ENCODE data around the gene ERV3-1.
"Not testable (repeated sequence)": the region's sequence is repeated elsewhere in the genome, so short reads cannot be mapped to it uniquely, and the experiment has no call there.

Gene ERV3-1

GRCh38 chr7:65037740-65038688, 31.5 kb upstream of the ERV3-1 start:
- Histone ChIP-seq H4K91ac (ENCODE audit: low read length) (peak overlapping the region; percentile 50), H3K4me3 (ENCODE audit: insufficient read depth in 1 of 2, low read depth in 1 of 2, low read length in 2 of 2) (peak overlapping the region; percentile 78 to 80), H3K4me2 (ENCODE audit: low read length, poor library complexity, severe bottlenecking) (peak overlapping the region; percentile 50), H2AFZ (ENCODE audit: low read depth, low read length) (peak overlapping the region; percentile 61), H2BK120ac (ENCODE audit: low read depth, low read length) (no peak overlapping the region), H3K27ac (ENCODE audit: low read length, poor library complexity, severe bottlenecking) (peak overlapping the region; percentile 59), H3K18ac (ENCODE audit: low read depth in 1 of 2, low read length in 2 of 2) (peak overlapping the region in 1 of 2 experiments; percentile 84), H2BK12ac (ENCODE audit: low read length in 2 of 2) (no peak overlapping the region), H3K79me1 (replicated peaks; ENCODE audit: low read length, poor library complexity, severe bottlenecking) (no peaks in the 10 kb centered on the region), H3K23ac (ENCODE audit: low read length in 2 of 2) (no peak overlapping the region), H2AK5ac (ENCODE audit: low read length, severe bottlenecking) (no peak overlapping the region), H4K8ac (ENCODE audit: low read length) (peak overlapping the region; percentile 77), H2BK5ac (ENCODE audit: low read depth, low read length, poor library complexity, severe bottlenecking) (peak overlapping the region; percentile 66), H3K4ac (ENCODE audit: low read depth in 1 of 2, low read length in 2 of 2) (peak overlapping the region in 1 of 2 experiments; percentile 79), H3K9ac (ENCODE audit: low read length) (peak overlapping the region; percentile 75), H3K4me1 (ENCODE audit: control insufficient read depth, insufficient read depth, low read depth, low read length) (peaks cover 1% of the 10 kb centered on the region), H2BK15ac (ENCODE audit: low read depth, poor library complexity, severe bottlenecking) (no peak overlapping the region), H3K14ac (ENCODE audit: low read length in 2 of 2) (peak overlapping the region; percentile 57 to 75), H3K27me3 (ENCODE audit: control insufficient read depth in 1 of 2, insufficient read depth in 1 of 2, low read length in 2 of 2) (no peaks in the 10 kb centered on the region), H3K9me3 (ENCODE audit: control insufficient read depth, low read length) (no peaks in the 10 kb centered on the region), H3K36me3 (ENCODE audit: control insufficient read depth in 1 of 2, insufficient read depth in 2 of 2, low read depth in 1 of 2, low read length in 2 of 2) (no peaks in the 10 kb centered on the region)
- 9% methylated on average over 17 of the region's 92 CpGs for WGBS
- peak; percentile 93 for DNase-seq

GRCh38 chr7:65036526-65036925, 30.0 kb upstream of the ERV3-1 start:
- not testable (repeated sequence) for H4K91ac ChIP-seq (ENCODE audit: low read length); H3K4me3 ChIP-seq (ENCODE audit: insufficient read depth in 1 of 2, low read depth in 1 of 2, low read length in 2 of 2); H3K4me1 ChIP-seq (ENCODE audit: control insufficient read depth, insufficient read depth, low read depth, low read length); H2BK5ac ChIP-seq (ENCODE audit: low read depth, low read length, poor library complexity, severe bottlenecking); H3K79me1 ChIP-seq (replicated peaks; ENCODE audit: low read length, poor library complexity, severe bottlenecking); H3K27ac ChIP-seq (ENCODE audit: low read length, poor library complexity, severe bottlenecking); H3K9ac ChIP-seq (ENCODE audit: low read length); H2BK120ac ChIP-seq (ENCODE audit: low read depth, low read length); H2BK15ac ChIP-seq (ENCODE audit: low read depth, poor library complexity, severe bottlenecking); H4K8ac ChIP-seq (ENCODE audit: low read length); H3K18ac ChIP-seq (ENCODE audit: low read depth in 1 of 2, low read length in 2 of 2); H3K4ac ChIP-seq (ENCODE audit: low read depth in 1 of 2, low read length in 2 of 2); H2AFZ ChIP-seq (ENCODE audit: low read depth, low read length); H3K9me3 ChIP-seq (ENCODE audit: control insufficient read depth, low read length); H3K27me3 ChIP-seq (ENCODE audit: control insufficient read depth in 1 of 2, insufficient read depth in 1 of 2, low read length in 2 of 2); H3K23ac ChIP-seq (ENCODE audit: low read length in 2 of 2); H2BK12ac ChIP-seq (ENCODE audit: low read length in 2 of 2); H3K36me3 ChIP-seq (ENCODE audit: control insufficient read depth in 1 of 2, insufficient read depth in 2 of 2, low read depth in 1 of 2, low read length in 2 of 2); H3K14ac ChIP-seq (ENCODE audit: low read length in 2 of 2); H3K4me2 ChIP-seq (ENCODE audit: low read length, poor library complexity, severe bottlenecking); H2AK5ac ChIP-seq (ENCODE audit: low read length, severe bottlenecking)
- peak; percentile 8 for DNase-seq
- no CpG with 5 or more reads among the region's 2 CpGs for WGBS

- H3K18ac ChIP-seq (ENCODE audit: low read depth in 1 of 2, low read length in 2 of 2); H3K23ac ChIP-seq (ENCODE audit: low read length in 2 of 2); DNase-seq; H2BK15ac ChIP-seq (ENCODE audit: low read depth, poor library complexity, severe bottlenecking); H2BK5ac ChIP-seq (ENCODE audit: low read depth, low read length, poor library complexity, severe bottlenecking); H3K27ac ChIP-seq (ENCODE audit: low read length, poor library complexity, severe bottlenecking); H3K4me3 ChIP-seq (ENCODE audit: insufficient read depth in 1 of 2, low read depth in 1 of 2, low read length in 2 of 2); H3K36me3 ChIP-seq (ENCODE audit: control insufficient read depth in 1 of 2, insufficient read depth in 2 of 2, low read depth in 1 of 2, low read length in 2 of 2); H3K79me1 ChIP-seq (replicated peaks; ENCODE audit: low read length, poor library complexity, severe bottlenecking); H4K91ac ChIP-seq (ENCODE audit: low read length); H4K8ac ChIP-seq (ENCODE audit: low read length); H2AFZ ChIP-seq (ENCODE audit: low read depth, low read length); H3K9me3 ChIP-seq (ENCODE audit: control insufficient read depth, low read length); H3K14ac ChIP-seq (ENCODE audit: low read length in 2 of 2); H2BK120ac ChIP-seq (ENCODE audit: low read depth, low read length); H3K4me1 ChIP-seq (ENCODE audit: control insufficient read depth, insufficient read depth, low read depth, low read length); H3K27me3 ChIP-seq (ENCODE audit: control insufficient read depth in 1 of 2, insufficient read depth in 1 of 2, low read length in 2 of 2); H2AK5ac ChIP-seq (ENCODE audit: low read length, severe bottlenecking); H3K9ac ChIP-seq (ENCODE audit: low read length); H2BK12ac ChIP-seq (ENCODE audit: low read length in 2 of 2); H3K4me2 ChIP-seq (ENCODE audit: low read length, poor library complexity, severe bottlenecking); H3K4ac ChIP-seq (ENCODE audit: low read depth in 1 of 2, low read length in 2 of 2): not testable (repeated sequence)
Observed at GRCh38 chr7:65035469-65035868, 29.0 kb upstream of the ERV3-1 start.

GRCh38 chr7:65034120-65034782, 27.8 kb upstream of the ERV3-1 start:
- not testable (repeated sequence) for H2BK15ac ChIP-seq (ENCODE audit: low read depth, poor library complexity, severe bottlenecking); H2BK5ac ChIP-seq (ENCODE audit: low read depth, low read length, poor library complexity, severe bottlenecking); H3K4ac ChIP-seq (ENCODE audit: low read depth in 1 of 2, low read length in 2 of 2); H3K18ac ChIP-seq (ENCODE audit: low read depth in 1 of 2, low read length in 2 of 2); H3K4me3 ChIP-seq (ENCODE audit: insufficient read depth in 1 of 2, low read depth in 1 of 2, low read length in 2 of 2); H2BK120ac ChIP-seq (ENCODE audit: low read depth, low read length); H3K23ac ChIP-seq (ENCODE audit: low read length in 2 of 2); H2AK5ac ChIP-seq (ENCODE audit: low read length, severe bottlenecking); H3K4me2 ChIP-seq (ENCODE audit: low read length, poor library complexity, severe bottlenecking); H4K91ac ChIP-seq (ENCODE audit: low read length); H4K8ac ChIP-seq (ENCODE audit: low read length); H3K27me3 ChIP-seq (ENCODE audit: control insufficient read depth in 1 of 2, insufficient read depth in 1 of 2, low read length in 2 of 2); H3K9ac ChIP-seq (ENCODE audit: low read length); H2BK12ac ChIP-seq (ENCODE audit: low read length in 2 of 2); H3K14ac ChIP-seq (ENCODE audit: low read length in 2 of 2); H3K36me3 ChIP-seq (ENCODE audit: control insufficient read depth in 1 of 2, insufficient read depth in 2 of 2, low read depth in 1 of 2, low read length in 2 of 2); H3K27ac ChIP-seq (ENCODE audit: low read length, poor library complexity, severe bottlenecking); H3K79me1 ChIP-seq (replicated peaks; ENCODE audit: low read length, poor library complexity, severe bottlenecking); H3K9me3 ChIP-seq (ENCODE audit: control insufficient read depth, low read length); H3K4me1 ChIP-seq (ENCODE audit: control insufficient read depth, insufficient read depth, low read depth, low read length); H2AFZ ChIP-seq (ENCODE audit: low read depth, low read length)
- 60% methylated on average over 3 of the region's 10 CpGs for WGBS
- DNase-seq = peak; percentile 50

Measured in mesenchymal stem cell (in vitro differentiated cells and primary cell).